NCI-H1436 (cell line): ENCODE data around the gene TRAPPC11.

Experiments used
- DNase-seq: peaks from one replicate; lab custom pipeline; 2025; lab: John Stamatoyannopoulos, UW

The TRAPPC11 gene

GRCh38 chr4:183758061-183758757 lies 99.1 kb downstream of the TRAPPC11 start:
- no peak for DNase-seq

- DNase-seq, result no peak
Observed at GRCh38 chr4:183758758-183759447, 99.8 kb downstream of the TRAPPC11 start.

- DNase-seq, result no peak
Observed at GRCh38 chr4:183760326-183760725, 101.2 kb downstream of the TRAPPC11 start.
